ENCODE measurements around the gene TAF7.
"Not testable (repeated sequence)": the region's sequence is repeated elsewhere in the genome, so short reads cannot be mapped to it uniquely, and the experiment has no call there.

TAF7 gene

GRCh38 chr5:141320225-141321169 lies at the start of gene TAF7:
TAF7 (minus strand) TSS chr5:141320784; CDS start chr5:141320044, 740 bp downstream.
- DNase-seq (ENCODE audit: low spot score), result peak; percentile 91

GRCh38 chr5:141366016-141366896 lies 45.7 kb upstream of the TAF7 start:
- DNase-seq (ENCODE audit: low spot score), result no peak

GRCh38 chr5:141363952-141364660 lies 43.5 kb upstream of the TAF7 start, which contains the start of gene PCDHGA5:
PCDHGA5 (plus strand) TSS chr5:141364162; CDS start chr5:141364331, 169 bp downstream.
- DNase-seq (ENCODE audit: low spot score), result no peak

- DNase-seq (ENCODE audit: low spot score), result no peak
These were observed 42.1 kb upstream of the TAF7 start for GRCh38 chr5:141362719-141363118.

GRCh38 chr5:141360685-141361084 lies 40.1 kb upstream of the TAF7 start:
- DNase-seq (ENCODE audit: low spot score), result no peak

GRCh38 chr5:141359790-141360426 lies 39.3 kb upstream of the TAF7 start, which contains the start of gene PCDHGB2:
PCDHGB2 (plus strand) TSS chr5:141359994; CDS start chr5:141360136, 142 bp downstream.
- peak; percentile 30 for DNase-seq (ENCODE audit: low spot score)

GRCh38 chr5:141356950-141357349 lies 36.4 kb upstream of the TAF7 start:
- DNase-seq (ENCODE audit: low spot score), result no peak

GRCh38 chr5:141356133-141356532 lies 35.5 kb upstream of the TAF7 start:
- DNase-seq (ENCODE audit: low spot score), result no peak

- DNase-seq (ENCODE audit: low spot score), result no peak
These were observed 35.1 kb upstream of the TAF7 start for GRCh38 chr5:141355641-141356040.

- no peak for DNase-seq (ENCODE audit: low spot score)
These were observed 34.4 kb upstream of the TAF7 start, which contains the start of gene PCDHGA4 for GRCh38 chr5:141354900-141355469. PCDHGA4 (plus strand) TSS chr5:141355021; CDS start chr5:141355108, 87 bp downstream.

GRCh38 chr5:141351591-141351990 lies 31.0 kb upstream of the TAF7 start:
- DNase-seq (ENCODE audit: low spot score), result no peak

- DNase-seq (ENCODE audit: low spot score), result peak; percentile 15
These were observed 29.5 kb upstream of the TAF7 start, which contains the start of gene PCDHGB1 for GRCh38 chr5:141349917-141350619. PCDHGB1 (plus strand) TSS chr5:141350099; CDS start chr5:141350261, 162 bp downstream.

- DNase-seq (ENCODE audit: low spot score), result not testable (repeated sequence)
These were observed 25.4 kb upstream of the TAF7 start for GRCh38 chr5:141346017-141346416.

- no peak for DNase-seq (ENCODE audit: low spot score)
These were observed 24.7 kb upstream of the TAF7 start for GRCh38 chr5:141345327-141345726.

- DNase-seq (ENCODE audit: low spot score), result no peak
These were observed 23.4 kb upstream of the TAF7 start for GRCh38 chr5:141343953-141344463.

- DNase-seq (ENCODE audit: low spot score), result no peak
These were observed 22.8 kb upstream of the TAF7 start, which contains the start of gene PCDHGA3 for GRCh38 chr5:141343242-141343952. PCDHGA3 (plus strand) TSS chr5:141343829; CDS start chr5:141344034, 205 bp downstream.

GRCh38 chr5:141342773-141343172 lies 22.2 kb upstream of the TAF7 start:
- DNase-seq (ENCODE audit: low spot score), result no peak

GRCh38 chr5:141340781-141341354 lies 20.3 kb upstream of the TAF7 start:
- DNase-seq (ENCODE audit: low spot score), result not testable (repeated sequence)
